ENCODE data around the gene NAT16.

Gene NAT16

GRCh38 chr7:101179117-101179516 lies 976 bp downstream of the NAT16 start:
- TF ChIP-seq CTCF (IDR thresholded peaks at IDR 0.05): no peak

GRCh38 chr7:101177644-101178043 lies 2.4 kb downstream of the NAT16 start:
- no peak for TF ChIP-seq CTCF (IDR thresholded peaks at IDR 0.05)

- no peak for TF ChIP-seq CTCF (IDR thresholded peaks at IDR 0.05)
Measured at GRCh38 chr7:101175664-101176063, 4.4 kb downstream of the NAT16 start.

GRCh38 chr7:101174322-101174854 lies 5.7 kb downstream of the NAT16 start:
- no peak for TF ChIP-seq CTCF (IDR thresholded peaks at IDR 0.05)

- TF ChIP-seq CTCF (IDR thresholded peaks at IDR 0.05): no peak
Measured at GRCh38 chr7:101173752-101174244, 6.3 kb downstream of the NAT16 start.

- no peak for TF ChIP-seq CTCF (IDR thresholded peaks at IDR 0.05)
Measured at GRCh38 chr7:101172854-101173751, 7.0 kb downstream of the NAT16 start.

- no peak for TF ChIP-seq CTCF (IDR thresholded peaks at IDR 0.05)
Measured at GRCh38 chr7:101172005-101172853, 7.9 kb downstream of the NAT16 start.

Data from LNCAP (cell line).